ELF-1 (cell line): ENCODE measurements around the gene GRWD1.

Source experiments
- DNase-seq: peaks from one replicate; pipeline ENCODE4 v3.0.0-alpha.2; 2016; ENCODE audit warnings: low read depth, low spot score

The GRWD1 gene

GRCh38 chr19:48497728-48498594, 52.2 kb downstream of the GRWD1 start:
- no peak for DNase-seq

DNA sequence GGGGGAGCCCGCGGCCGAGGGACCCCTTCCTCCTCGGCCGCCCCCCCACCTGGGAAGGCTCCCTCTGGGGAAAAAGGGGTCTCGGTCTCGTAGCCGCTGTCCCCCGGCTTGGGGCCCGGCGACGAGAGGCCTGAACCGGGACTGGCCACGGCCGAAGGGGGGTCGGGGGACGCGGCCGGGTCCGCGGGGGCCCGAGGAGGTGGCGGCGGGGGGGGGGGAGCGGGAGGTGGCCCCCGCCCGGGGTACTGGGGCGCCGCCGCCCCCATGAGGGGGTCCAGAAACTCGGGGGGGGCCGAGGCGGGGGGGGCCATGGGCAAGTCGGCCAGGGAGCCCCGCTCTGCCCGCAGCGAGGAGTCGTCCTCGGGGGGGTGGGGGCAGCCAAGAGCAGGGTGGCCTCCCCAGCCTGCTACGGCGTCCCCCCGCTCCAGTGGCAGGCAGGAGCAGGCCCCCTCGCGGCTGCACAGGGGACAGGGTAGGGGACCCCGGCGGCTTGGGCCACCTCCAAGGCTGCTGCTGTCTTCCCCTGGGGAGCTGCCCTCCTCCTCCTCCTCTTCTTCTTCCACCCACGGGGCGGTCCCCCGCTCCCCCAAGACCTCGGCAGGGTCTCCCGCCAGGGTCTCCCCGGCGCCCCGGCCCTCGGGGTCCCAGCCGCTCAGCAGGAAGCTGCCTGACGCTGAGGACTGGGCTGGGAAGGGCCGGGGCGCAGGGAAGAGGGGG, 53.0 kb downstream of the GRWD1 start:
- no peak for DNase-seq

GRCh38 chr19:48499316-48500090, 53.7 kb downstream of the GRWD1 start:
- no peak for DNase-seq

- DNase-seq, result no peak
These were observed 55.2 kb downstream of the GRWD1 start for GRCh38 chr19:48500830-48501493.

DNA sequence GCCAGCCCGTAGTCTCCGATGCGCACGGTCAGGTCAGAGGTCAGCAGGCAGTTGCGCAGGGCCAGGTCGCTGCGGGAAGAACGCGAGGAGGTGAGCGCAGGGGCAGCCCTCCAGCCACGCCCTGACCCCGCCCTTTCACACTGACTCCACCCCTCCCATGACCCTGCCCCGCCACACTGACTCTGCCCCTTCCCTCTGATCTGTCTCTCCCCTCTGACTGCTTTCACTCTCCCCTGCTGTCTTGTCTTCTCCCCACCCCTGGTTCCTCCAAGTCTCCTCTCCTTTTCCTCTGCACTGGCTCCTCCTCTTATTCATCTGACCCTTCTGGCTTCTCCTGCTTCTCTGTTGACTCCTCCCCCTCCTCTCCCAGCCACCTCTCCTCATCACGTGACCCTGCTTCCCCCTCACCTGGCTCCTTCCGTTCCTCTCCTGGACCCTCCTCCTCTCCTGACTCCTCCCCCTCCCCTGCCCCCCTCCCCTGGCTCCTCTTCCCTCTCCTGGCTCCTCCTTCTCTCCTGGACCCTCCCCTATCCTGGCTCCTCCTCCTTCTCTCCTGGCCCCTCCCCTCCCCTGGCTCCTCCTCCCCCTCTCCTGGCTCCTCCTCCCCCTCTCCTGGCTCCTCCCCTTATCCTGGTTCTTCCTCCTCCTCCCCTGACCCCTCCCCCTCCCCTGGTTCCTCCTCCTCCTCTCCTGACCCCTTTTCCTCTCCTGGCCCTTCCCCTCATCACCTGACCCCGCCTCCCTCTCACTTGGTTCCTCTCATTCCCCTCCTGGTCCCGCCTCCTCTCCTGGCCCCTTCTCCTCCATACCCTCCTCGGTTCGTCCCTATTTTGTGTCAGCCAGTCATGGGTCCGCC, 55.9 kb downstream of the GRWD1 start:
- DNase-seq, result peak; percentile 98

GRCh38 chr19:48502350-48503018, 56.7 kb downstream of the GRWD1 start:
- DNase-seq, result no peak

DNA sequence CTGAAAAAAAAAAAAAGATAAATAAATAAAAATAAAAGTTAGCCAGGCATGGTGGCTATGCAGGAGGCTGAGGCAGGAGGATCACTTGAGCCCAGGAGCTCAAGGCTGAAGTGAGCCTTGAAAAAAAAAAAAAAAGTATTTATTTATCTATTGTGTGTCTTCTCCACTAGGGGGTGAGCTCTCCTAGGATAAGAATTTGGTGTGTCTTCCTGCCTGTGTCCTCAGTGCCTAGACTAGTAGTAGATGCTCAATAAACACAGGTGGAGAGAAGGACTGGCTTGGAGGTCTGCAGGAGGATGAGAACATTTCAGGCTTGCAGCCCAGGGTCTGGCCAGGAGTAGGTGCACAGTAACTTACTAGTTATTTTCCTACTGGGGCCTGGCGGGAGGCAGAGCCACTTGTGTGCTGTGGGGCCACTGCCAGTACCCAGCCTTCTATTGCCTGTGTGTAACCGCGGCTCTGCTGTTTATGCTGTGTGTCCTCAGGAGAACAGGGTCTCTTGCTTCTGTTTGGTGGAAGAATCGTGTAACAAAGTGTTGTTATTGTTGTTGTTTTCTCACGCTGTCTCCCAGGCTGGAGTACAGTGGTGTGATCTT, 60.5 kb downstream of the GRWD1 start:
- peak; percentile 59 for DNase-seq
